ENCODE measurements around the gene SKAP1. TPM values are rescaled to one million over a fixed set of nuclear protein-coding genes. Genes with fewer than 3 reads are reported as not detected.

SKAP1 gene
- total and polyA plus RNA-seq, 2 experiments from 2014 or later, result 0.27 TPM; not detected in 1

- no peak overlapping the region for H3K27ac ChIP-seq (ENCODE audit: low read depth)
- no peaks in the 10 kb centered on the region for H3K9me2 ChIP-seq (ENCODE audit: insufficient read depth)
- no peak overlapping the region for H2AFZ ChIP-seq
- no peaks in the 10 kb centered on the region for H3K4me1 ChIP-seq (ENCODE audit: insufficient read depth)
- no peak for TF ChIP-seq EZH2phosphoT487 (IDR thresholded peaks at IDR 0.05; ENCODE audit: unreplicated experiment)
- no peak for TF ChIP-seq CTCF (conservative IDR thresholded peaks at IDR 0.05; ENCODE audit: low read depth in 2 of 2)
- TF ChIP-seq EZH2 (IDR thresholded peaks at IDR 0.05; ENCODE audit: low read depth, unreplicated experiment), result no peak
- TF ChIP-seq NANOG (IDR thresholded peaks at IDR 0.05; ENCODE audit: borderline replicate concordance), result no peak
- no peak for TF ChIP-seq JUNB (IDR thresholded peaks at IDR 0.05; ENCODE audit: unreplicated experiment)
- no peak for TF ChIP-seq STAT1 (IDR thresholded peaks at IDR 0.05; ENCODE audit: unreplicated experiment)
- TF ChIP-seq, protein P1, sequence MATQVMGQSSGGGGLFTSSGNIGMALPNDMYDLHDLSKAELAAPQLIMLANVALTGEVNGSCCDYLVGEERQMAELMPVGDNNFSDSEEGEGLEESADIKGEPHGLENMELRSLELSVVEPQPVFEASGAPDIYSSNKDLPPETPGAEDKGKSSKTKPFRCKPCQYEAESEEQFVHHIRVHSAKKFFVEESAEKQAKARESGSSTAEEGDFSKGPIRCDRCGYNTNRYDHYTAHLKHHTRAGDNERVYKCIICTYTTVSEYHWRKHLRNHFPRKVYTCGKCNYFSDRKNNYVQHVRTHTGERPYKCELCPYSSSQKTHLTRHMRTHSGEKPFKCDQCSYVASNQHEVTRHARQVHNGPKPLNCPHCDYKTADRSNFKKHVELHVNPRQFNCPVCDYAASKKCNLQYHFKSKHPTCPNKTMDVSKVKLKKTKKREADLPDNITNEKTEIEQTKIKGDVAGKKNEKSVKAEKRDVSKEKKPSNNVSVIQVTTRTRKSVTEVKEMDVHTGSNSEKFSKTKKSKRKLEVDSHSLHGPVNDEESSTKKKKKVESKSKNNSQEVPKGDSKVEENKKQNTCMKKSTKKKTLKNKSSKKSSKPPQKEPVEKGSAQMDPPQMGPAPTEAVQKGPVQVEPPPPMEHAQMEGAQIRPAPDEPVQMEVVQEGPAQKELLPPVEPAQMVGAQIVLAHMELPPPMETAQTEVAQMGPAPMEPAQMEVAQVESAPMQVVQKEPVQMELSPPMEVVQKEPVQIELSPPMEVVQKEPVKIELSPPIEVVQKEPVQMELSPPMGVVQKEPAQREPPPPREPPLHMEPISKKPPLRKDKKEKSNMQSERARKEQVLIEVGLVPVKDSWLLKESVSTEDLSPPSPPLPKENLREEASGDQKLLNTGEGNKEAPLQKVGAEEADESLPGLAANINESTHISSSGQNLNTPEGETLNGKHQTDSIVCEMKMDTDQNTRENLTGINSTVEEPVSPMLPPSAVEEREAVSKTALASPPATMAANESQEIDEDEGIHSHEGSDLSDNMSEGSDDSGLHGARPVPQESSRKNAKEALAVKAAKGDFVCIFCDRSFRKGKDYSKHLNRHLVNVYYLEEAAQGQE (IDR thresholded peaks at IDR 0.05; ENCODE audit: unreplicated experiment), result no peak
- Mint-ChIP-seq H3K27me3 (ENCODE audit: insufficient read depth, low read depth, poor library complexity) (peaks cover 6% of the 10 kb centered on the region), H3K27ac (no peak overlapping the region), H3K36me3 (ENCODE audit: low read depth) (no peaks in the 10 kb centered on the region), H3K4me1 (no peaks in the 10 kb centered on the region), H3K4me3 (no peak overlapping the region), H3K9me3 (no peaks in the 10 kb centered on the region)
- H3K79me2 ChIP-seq (replicated peaks; ENCODE audit: insufficient read depth), result no peaks in the 10 kb centered on the region
- no peak overlapping the region for H3K4me2 ChIP-seq
- no peak for ATAC-seq
- H3K4me3 ChIP-seq, result no peak overlapping the region
- no peaks in the 10 kb centered on the region; the same call in 1 of the 2 replicates for H3K27me3 ChIP-seq (ENCODE audit: insufficient read depth)
- H4K20me1 ChIP-seq (replicated peaks; ENCODE audit: insufficient read depth), result no peaks in the 10 kb centered on the region
- no peak for DNase-seq (ENCODE audit: low spot score)
- no peaks in the 10 kb centered on the region for H3F3A ChIP-seq (replicated peaks; ENCODE audit: low read depth)
- H3K36me3 ChIP-seq (ENCODE audit: insufficient read depth), result no peaks in the 10 kb centered on the region
Observed at GRCh38 chr17:48376682-48377325, 53.2 kb downstream of the SKAP1 start.

GRCh38 chr17:48375356-48375755 lies 54.7 kb downstream of the SKAP1 start:
- Histone ChIP-seq H3K27ac (ENCODE audit: low read depth) (no peak overlapping the region), H3K27me3 (ENCODE audit: insufficient read depth) (no peaks in the 10 kb centered on the region; the same call in 1 of the 2 replicates), H4K20me1 (replicated peaks; ENCODE audit: insufficient read depth) (no peaks in the 10 kb centered on the region), H3K36me3 (ENCODE audit: insufficient read depth) (no peaks in the 10 kb centered on the region), H3K4me3 (no peak overlapping the region), H3K79me2 (replicated peaks; ENCODE audit: insufficient read depth) (no peaks in the 10 kb centered on the region), H3F3A (replicated peaks; ENCODE audit: low read depth) (no peaks in the 10 kb centered on the region), H3K9me2 (ENCODE audit: insufficient read depth) (no peaks in the 10 kb centered on the region), H3K4me2 (no peak overlapping the region), H3K4me1 (ENCODE audit: insufficient read depth) (no peaks in the 10 kb centered on the region), H2AFZ (no peak overlapping the region)
- DNase-seq (ENCODE audit: low spot score) (no peak), ATAC-seq (no peak)
- Mint-ChIP-seq H3K4me3 (no peak overlapping the region), H3K36me3 (ENCODE audit: low read depth) (no peaks in the 10 kb centered on the region), H3K27ac (no peak overlapping the region), H3K9me3 (no peaks in the 10 kb centered on the region), H3K4me1 (no peaks in the 10 kb centered on the region), H3K27me3 (ENCODE audit: insufficient read depth, low read depth, poor library complexity) (peaks cover 6% of the 10 kb centered on the region)
- TF ChIP-seq EZH2phosphoT487 (IDR thresholded peaks at IDR 0.05; ENCODE audit: unreplicated experiment) (no peak), ZNF114 (CRISPR knock-in tag; IDR thresholded peaks at IDR 0.05) (no peak), STAT1 (IDR thresholded peaks at IDR 0.05; ENCODE audit: unreplicated experiment) (no peak)
- TF ChIP-seq, protein P2, sequence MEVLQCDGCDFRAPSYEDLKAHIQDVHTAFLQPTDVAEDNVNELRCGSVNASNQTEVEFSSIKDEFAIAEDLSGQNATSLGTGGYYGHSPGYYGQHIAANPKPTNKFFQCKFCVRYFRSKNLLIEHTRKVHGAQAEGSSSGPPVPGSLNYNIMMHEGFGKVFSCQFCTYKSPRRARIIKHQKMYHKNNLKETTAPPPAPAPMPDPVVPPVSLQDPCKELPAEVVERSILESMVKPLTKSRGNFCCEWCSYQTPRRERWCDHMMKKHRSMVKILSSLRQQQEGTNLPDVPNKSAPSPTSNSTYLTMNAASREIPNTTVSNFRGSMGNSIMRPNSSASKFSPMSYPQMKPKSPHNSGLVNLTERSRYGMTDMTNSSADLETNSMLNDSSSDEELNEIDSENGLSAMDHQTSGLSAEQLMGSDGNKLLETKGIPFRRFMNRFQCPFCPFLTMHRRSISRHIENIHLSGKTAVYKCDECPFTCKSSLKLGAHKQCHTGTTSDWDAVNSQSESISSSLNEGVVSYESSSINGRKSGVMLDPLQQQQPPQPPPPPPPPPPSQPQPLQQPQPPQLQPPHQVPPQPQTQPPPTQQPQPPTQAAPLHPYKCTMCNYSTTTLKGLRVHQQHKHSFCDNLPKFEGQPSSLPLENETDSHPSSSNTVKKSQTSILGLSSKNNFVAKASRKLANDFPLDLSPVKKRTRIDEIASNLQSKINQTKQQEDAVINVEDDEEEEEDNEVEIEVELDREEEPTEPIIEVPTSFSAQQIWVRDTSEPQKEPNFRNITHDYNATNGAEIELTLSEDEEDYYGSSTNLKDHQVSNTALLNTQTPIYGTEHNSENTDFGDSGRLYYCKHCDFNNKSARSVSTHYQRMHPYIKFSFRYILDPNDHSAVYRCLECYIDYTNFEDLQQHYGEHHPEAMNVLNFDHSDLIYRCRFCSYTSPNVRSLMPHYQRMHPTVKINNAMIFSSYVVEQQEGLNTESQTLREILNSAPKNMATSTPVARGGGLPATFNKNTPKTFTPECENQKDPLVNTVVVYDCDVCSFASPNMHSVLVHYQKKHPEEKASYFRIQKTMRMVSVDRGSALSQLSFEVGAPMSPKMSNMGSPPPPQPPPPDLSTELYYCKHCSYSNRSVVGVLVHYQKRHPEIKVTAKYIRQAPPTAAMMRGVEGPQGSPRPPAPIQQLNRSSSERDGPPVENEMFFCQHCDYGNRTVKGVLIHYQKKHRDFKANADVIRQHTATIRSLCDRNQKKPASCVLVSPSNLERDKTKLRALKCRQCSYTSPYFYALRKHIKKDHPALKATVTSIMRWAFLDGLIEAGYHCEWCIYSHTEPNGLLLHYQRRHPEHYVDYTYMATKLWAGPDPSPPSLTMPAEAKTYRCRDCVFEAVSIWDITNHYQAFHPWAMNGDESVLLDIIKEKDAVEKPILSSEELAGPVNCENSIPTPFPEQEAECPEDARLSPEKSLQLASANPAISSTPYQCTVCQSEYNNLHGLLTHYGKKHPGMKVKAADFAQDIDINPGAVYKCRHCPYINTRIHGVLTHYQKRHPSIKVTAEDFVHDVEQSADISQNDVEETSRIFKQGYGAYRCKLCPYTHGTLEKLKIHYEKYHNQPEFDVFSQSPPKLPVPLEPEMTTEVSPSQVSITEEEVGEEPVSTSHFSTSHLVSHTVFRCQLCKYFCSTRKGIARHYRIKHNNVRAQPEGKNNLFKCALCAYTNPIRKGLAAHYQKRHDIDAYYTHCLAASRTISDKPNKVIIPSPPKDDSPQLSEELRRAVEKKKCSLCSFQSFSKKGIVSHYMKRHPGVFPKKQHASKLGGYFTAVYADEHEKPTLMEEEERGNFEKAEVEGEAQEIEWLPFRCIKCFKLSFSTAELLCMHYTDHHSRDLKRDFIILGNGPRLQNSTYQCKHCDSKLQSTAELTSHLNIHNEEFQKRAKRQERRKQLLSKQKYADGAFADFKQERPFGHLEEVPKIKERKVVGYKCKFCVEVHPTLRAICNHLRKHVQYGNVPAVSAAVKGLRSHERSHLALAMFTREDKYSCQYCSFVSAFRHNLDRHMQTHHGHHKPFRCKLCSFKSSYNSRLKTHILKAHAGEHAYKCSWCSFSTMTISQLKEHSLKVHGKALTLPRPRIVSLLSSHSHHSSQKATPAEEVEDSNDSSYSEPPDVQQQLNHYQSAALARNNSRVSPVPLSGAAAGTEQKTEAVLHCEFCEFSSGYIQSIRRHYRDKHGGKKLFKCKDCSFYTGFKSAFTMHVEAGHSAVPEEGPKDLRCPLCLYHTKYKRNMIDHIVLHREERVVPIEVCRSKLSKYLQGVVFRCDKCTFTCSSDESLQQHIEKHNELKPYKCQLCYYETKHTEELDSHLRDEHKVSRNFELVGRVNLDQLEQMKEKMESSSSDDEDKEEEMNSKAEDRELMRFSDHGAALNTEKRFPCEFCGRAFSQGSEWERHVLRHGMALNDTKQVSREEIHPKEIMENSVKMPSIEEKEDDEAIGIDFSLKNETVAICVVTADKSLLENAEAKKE (CRISPR knock-in tag; IDR thresholded peaks at IDR 0.05), result no peak

Data from GM23338 (cell line).